ENCODE results near the gene ZNF511. TPM values are rescaled to one million over a fixed set of nuclear protein-coding genes. Genes with fewer than 3 reads are reported as not detected.

ZNF511 gene
- total RNA-seq, 2 donors from 2014 or later: 43.4 to 55.6 TPM

DNA sequence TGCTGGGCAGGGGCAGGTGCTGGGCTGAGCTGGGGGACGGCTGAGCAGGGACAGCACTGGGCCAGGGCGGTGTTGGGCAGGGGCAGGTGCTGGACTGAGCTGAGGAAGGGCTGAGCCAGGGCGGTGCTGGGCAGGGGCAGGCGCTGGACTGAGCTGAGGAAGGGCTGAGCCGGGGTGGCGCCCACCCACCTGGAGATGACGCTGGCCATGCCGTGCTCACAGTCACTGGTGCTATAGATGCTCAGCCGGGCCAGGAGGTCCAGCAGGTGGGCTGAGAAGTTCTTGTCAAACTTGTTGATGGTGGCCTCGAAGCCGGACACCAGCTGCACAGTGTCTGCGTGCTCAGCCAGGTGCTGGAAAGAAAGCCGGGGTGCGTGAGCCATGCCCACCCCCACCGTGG, 27.6 kb upstream of the ZNF511 start:
- DNase-seq (ENCODE audit: low spot score in 2 of 2): no peak
- no peak for ATAC-seq
- Mint-ChIP-seq H3K27ac (no peak overlapping the region), H3K36me3 (peaks cover 5 to 19% of the 10 kb centered on the region in 2 donors), H3K9me3 (no peaks in the 10 kb centered on the region)

DNA sequence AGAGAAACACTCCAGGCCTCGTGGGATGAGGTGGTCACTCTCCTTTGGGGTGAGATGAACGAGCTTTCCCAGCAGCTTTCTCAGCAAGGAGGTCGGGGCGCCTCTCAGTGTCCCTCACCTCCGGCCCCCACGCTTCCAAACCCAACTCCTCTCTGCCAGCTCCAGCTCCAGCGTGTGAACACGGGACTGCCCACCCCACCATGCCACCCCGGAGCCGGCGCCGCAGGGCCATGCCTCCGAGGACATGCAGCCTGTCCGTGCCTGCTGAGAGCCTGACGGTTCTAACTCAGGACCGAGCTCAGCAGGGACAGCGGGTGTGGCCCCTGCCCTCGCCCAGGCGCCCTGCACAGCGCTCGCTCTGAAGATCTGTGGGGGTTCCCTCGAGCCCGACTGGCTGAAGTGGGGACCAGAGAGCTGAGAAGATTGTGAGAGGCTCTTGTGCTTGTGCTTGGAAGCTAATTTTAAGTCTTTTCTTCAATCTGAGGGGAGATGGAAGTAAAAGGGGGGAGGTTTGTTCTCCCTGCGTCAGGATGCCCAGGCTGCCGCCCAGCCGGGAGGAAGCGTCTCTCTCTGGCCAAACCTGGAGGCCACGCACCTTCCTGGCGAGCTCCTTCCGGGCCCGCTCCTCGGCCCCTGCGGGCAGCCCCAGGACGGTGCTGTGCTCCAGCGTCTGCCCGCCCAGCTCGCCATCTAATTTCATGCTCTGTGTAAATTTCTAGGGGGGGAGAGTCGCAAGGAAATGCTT, 26.9 kb upstream of the ZNF511 start:
- Mint-ChIP-seq H3K27ac (no peak overlapping the region), H3K9me3 (no peaks in the 10 kb centered on the region), H3K36me3 (peaks cover 5 to 26% of the 10 kb centered on the region in 2 donors)
- ATAC-seq (no peak), DNase-seq (ENCODE audit: low spot score in 2 of 2) (no peak)

DNA sequence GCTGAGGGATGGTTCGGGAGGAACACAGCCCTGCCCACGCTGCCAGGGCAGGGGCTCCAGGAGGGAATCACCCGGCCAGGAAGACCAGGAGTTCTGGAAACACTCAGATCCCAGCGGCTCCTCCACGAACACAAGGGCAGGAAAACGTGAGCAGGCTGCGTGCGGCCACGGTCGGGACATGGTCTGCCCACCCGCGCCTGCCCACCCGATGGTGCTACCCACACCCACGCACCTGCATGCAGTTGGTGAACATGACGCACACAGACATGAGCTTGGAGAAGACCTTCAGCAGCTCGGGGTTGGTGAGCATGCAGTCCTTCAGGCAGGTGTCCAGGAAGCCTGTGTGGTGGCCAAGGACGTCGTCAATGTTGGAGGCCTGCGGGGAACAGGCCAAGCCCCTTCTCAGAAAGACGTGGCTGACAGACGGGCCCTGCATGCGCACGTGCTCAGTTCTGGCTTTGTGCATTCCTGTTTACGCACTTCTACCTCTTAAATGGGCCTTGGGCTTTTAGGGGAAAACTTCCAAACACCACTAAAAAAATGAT, 25.8 kb upstream of the ZNF511 start:
- no peaks in the 10 kb centered on the region for H3K9me3 Mint-ChIP-seq
- DNase-seq (ENCODE audit: low spot score in 2 of 2) (no peak), ATAC-seq (no peak)
- H3K27ac Mint-ChIP-seq: no peak overlapping the region
- peaks cover 5 to 29% of the 10 kb centered on the region in 2 donors for H3K36me3 Mint-ChIP-seq

DNA sequence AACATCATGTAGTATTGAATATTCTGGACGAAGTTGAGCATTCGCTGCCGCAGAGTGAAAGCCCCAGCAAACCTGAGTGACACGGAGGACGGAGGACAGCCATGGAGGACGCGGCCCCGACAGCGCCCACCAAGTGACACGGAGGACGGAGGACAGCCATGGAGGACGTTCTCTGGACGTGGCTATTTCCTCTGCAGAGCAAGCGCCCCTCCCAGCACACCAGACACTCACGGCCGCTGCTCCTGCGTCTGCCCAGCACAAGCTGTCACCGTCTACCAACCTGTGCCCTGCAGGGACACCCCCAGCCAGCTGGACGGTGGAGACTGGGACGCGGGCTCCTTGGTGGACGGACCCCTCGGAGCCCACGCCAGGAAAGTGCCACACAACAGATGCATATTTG, 24.8 kb upstream of the ZNF511 start:
- ATAC-seq (no peak), DNase-seq (ENCODE audit: low spot score in 2 of 2) (no peak)
- Mint-ChIP-seq H3K36me3 (peaks cover 9 to 33% of the 10 kb centered on the region in 2 donors), H3K9me3 (no peaks in the 10 kb centered on the region), H3K27ac (no peak overlapping the region)

DNA sequence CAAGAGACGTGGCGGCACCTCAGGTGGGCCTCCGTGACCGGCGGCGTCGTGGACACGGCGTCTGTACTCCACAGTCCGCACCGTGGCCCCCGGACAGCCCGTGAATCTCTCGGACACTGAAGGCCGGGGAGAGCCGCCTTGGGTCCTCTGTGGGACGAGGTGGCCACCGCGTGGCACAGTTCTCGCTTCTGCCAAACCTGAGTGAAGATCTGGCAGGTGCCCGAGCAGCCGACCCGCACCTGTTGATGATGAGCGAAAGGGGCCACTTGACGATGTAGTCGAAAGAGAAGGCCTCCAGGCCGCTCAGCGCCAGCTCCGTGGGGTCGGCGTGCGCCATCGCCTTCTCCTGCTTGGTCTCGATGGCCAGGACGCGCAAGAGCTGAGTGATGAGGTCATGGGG, 23.5 kb upstream of the ZNF511 start:
- no peak overlapping the region for H3K27ac Mint-ChIP-seq
- DNase-seq (ENCODE audit: low spot score in 2 of 2) (no peak), ATAC-seq (no peak)
- H3K36me3 Mint-ChIP-seq: peaks cover 10 to 35% of the 10 kb centered on the region in 2 donors
- no peaks in the 10 kb centered on the region for H3K9me3 Mint-ChIP-seq

DNA sequence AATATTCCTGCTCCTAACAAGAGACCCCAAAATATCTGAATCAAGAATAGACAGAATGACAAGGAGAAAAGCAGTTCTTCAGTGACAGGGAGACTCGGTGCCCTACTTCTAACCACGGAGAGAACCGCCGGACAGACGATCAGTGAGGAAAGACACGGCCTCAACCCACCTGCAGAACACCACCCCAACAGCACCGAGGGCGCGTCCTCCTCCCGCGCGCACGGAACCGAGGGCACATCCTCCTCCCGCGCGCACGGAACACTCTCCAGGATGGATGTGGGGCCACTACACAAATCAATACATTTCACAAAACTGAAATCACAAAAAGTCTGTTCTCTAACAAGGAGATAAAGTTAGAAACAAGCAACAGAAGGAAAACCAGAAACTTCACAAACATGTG, 22.3 kb upstream of the ZNF511 start:
- DNase-seq (ENCODE audit: low spot score in 2 of 2) (no peak), ATAC-seq (no peak)
- Mint-ChIP-seq H3K36me3 (peaks cover 10 to 35% of the 10 kb centered on the region in 2 donors), H3K27ac (peak overlapping the region in 1 of 2 donors; percentile 31), H3K9me3 (no peaks in the 10 kb centered on the region)

DNA sequence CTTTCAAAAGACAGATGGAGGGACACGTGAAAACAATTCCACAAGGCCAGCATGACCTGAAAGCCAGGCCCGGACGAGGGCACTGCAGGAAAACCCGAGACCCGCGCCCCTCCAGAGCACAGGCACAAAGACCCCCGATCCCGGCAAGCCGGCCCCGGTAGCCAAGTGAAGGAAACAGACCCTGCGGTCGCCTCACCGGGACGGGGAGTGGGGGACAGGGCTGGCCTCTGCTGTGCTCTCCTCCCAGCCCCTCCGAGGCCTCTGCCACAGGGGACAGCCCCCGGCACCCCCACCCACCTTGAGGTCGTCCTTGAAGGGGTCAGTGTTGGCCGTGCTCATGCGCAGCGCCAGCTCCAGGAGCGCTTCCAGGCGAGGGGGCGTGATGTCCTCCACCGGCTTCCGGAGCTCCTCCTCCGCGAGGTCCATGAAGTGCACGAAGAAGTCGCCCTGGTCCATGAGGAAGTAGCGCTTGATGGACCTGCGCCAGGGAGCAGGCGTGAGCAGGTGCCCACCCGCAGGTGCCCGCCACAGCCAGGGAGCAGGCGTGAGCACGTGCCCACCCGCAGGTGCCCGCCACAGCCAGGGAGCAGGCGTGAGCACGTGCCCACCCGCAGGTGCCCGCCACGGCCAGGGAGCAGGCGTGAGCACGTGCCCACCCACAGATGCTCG, 20.7 kb upstream of the ZNF511 start:
- no peak overlapping the region for H3K27ac Mint-ChIP-seq
- no peaks in the 10 kb centered on the region for H3K9me3 Mint-ChIP-seq
- H3K36me3 Mint-ChIP-seq: peaks cover 10 to 40% of the 10 kb centered on the region in 2 donors
- ATAC-seq: no peak
- DNase-seq (ENCODE audit: low spot score in 2 of 2): no peak

DNA sequence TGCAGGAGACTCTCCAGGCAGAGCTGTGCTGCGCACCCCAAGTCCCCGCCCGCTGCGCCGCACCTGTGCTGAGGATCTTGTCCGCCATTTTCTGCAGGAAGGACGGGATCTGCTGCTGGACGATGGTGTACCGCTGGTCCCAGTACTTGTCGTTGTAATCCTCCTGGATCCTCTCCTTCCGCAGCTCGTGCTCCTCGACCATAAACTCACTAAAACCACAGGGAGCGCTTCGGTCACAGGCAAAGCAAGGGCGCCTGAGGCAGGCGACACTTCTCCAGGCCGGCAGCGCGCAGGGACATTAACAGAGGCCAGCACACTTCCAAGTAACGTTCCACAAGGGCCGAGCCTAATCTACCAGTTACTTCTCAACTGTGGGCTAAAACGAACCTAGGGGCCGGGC, 19.0 kb upstream of the ZNF511 start:
- no peak for DNase-seq (ENCODE audit: low spot score in 2 of 2)
- Mint-ChIP-seq H3K9me3 (no peaks in the 10 kb centered on the region), H3K27ac (no peak overlapping the region), H3K36me3 (peaks cover 7 to 33% of the 10 kb centered on the region in 2 donors)
- no peak for ATAC-seq

DNA sequence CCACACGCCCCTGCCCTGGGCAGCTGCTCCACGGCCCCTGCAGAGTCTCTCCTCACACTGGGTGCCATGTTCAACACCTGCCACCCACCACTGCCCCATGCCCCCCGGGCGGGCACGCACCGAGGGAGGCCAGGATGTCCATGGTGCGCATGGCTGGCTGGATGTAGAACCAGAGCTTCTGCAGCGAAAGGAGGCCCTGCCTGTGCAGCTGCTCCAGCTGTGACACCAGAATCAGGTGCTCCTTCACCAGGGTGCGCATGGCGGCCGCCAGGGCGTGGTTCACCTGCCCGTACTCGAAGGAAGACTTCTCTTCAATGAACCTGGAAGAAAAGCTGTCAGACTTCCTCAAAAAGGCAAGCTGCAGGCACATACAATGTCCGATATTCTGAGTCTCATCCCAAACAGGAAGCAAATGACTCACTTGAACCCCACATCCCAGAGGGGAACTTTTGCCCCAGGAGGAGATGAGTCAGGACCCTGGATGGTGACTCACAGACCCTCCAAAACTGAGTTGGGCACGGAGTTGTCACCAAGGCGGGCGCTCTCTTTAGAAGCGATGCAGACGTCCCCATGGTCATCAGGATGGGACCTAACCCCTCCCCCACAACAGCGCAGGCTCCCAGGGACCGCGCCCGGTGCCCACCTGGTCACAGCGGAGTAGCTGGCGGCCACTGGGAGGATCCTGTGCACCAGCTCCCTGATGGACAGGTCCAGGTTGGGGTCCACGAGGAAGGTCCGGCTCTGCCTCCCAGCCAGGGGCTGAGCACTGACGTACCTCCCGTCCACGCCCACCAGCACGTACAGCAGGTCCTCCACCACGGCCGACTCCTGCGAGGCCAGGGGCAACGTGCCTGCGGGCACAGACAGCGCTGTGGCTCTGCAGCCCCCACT, 15.6 kb upstream of the ZNF511 start:
- Mint-ChIP-seq H3K9me3 (no peaks in the 10 kb centered on the region), H3K36me3 (peaks cover 5 to 19% of the 10 kb centered on the region in 2 donors), H3K27ac (peak overlapping the region; percentile 7 to 72)
- peak; percentile 40 to 96 for ATAC-seq
- no peak for DNase-seq (ENCODE audit: low spot score in 2 of 2)

DNA sequence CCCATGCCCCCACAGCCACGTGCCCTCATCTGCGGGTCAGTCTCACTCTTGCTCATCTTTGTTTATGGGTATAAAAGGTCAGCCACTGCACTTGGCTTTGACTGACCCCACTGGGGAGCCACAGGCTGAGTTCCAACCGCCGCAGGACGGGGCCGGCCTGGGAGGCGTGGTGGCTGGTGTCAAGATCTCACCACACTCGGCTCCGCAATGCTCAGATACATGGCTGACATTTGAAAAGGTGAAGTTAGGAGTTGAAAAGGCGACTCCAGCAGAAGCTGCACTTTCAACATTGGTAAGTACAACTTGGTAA, 14.9 kb upstream of the ZNF511 start:
- DNase-seq (ENCODE audit: low spot score in 2 of 2) (no peak), ATAC-seq (peak in 1 of 2 donors; percentile 25)
- Mint-ChIP-seq H3K36me3 (peaks cover 3 to 20% of the 10 kb centered on the region in 2 donors), H3K9me3 (no peaks in the 10 kb centered on the region), H3K27ac (peak overlapping the region; percentile 7 to 72)

DNA sequence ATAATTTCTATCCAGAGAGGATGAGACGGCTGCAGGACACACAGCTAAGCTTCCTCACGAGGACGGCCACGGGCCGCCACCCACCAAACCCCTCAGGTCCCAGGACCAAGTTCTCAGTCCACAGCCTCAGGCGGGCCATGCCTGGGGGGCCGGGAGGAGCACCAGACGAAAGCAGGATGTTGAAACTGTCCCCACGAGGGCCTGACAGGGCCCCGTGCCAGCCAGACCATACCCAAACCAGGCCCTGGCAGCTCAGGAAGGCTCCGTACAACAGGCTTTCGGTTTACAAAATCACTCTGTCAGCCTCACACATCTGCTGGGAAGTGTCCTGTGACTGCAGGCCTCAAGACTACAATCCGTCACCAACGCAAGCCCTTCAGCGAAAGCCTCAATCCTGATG, 14.5 kb upstream of the ZNF511 start:
- H3K27ac Mint-ChIP-seq: peak overlapping the region in 1 of 2 donors; percentile 7
- H3K9me3 Mint-ChIP-seq: no peaks in the 10 kb centered on the region
- ATAC-seq (no peak), DNase-seq (ENCODE audit: low spot score in 2 of 2) (no peak)
- H3K36me3 Mint-ChIP-seq: peaks cover 0 to 19% of the 10 kb centered on the region in 2 donors

DNA sequence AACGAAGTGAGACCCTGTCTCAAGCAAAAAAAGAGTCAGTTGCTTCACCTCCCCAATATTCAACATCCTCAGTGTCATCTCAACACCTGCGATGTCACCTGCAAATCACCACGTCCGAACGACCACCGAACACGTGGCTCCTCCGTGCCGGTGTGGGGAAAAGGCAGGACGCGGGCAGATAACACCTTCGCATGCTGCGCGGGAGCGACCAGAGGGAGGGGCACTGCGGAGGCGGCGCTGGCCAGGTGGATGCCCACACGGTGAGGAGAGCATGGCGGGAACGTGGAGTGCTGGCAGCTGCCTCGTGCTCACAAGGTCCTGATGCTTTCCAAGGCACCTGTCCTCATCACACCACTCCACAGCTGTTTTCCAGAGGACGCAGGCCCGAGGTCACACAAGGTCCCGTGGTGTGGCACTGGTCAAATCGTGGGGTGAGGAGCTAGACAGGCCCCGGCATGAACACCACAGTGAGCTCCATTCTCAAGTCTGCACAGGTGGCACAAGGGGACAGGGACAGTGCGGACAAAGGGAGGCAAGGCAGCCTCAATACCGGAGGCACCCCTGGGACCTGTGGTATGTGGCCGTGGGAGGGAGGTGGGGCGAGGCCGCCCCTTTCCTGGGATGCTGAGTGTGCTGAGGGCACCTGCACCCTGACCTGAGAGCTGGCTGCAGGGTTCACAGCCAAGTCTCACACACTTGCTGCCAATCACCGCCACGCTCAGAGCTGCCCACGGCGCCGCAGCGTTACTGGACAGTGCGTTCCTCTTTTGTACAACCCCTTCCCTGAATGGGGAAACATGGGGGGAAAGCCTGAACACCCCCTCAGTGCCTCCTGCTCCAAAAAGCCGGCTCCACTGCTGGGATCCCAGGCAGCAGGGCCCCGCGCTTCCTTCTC, 13.0 kb upstream of the ZNF511 start:
- H3K9me3 Mint-ChIP-seq: no peaks in the 10 kb centered on the region
- peaks cover 0 to 24% of the 10 kb centered on the region in 2 donors for H3K36me3 Mint-ChIP-seq
- DNase-seq (ENCODE audit: low spot score in 2 of 2): no peak
- H3K27ac Mint-ChIP-seq: no peak overlapping the region
- ATAC-seq: no peak

DNA sequence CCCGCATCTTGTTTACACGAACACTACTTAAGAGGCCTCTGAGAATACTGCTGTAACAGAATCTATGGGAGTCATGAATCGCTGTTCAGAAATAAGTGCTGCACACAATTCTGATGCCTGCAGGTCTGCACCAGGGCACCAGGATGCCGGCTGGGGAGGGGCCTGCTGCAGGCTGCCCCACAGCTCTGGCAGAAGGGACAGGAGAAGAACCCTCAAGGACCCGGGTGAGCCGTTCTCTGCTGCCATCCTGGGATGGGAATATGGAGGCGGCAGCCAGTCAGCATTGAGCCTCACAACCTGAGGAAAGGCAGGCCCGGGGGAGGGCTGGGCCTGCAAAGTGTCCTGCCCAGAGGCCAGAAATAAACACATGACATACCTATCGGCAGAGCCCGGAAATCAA, 11.2 kb upstream of the ZNF511 start:
- H3K27ac Mint-ChIP-seq: no peak overlapping the region
- DNase-seq (ENCODE audit: low spot score in 2 of 2) (no peak), ATAC-seq (no peak)
- peaks cover 0 to 24% of the 10 kb centered on the region in 2 donors for H3K36me3 Mint-ChIP-seq
- no peaks in the 10 kb centered on the region for H3K9me3 Mint-ChIP-seq

DNA sequence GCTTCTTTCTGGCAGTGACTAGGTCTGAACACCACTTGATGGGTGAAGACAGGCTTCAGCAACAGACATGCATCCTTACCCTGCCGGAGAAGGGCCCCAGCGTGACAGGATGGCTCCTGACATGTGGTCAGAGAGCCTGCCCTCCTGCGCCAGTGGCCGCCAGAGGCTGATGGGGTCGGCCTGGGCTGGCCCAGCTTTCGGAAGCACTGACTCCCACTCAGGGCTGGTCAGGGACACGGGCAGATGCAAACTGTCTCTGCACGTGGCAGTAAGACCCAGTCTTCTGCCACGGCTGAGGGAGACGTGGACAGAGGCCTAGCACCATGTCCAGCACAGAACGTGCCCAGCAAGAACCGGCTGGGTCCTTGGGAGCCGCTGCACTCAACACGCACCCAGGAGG, 10.2 kb upstream of the ZNF511 start:
- DNase-seq (ENCODE audit: low spot score in 2 of 2) (no peak), ATAC-seq (no peak)
- Mint-ChIP-seq H3K36me3 (peaks cover 0 to 18% of the 10 kb centered on the region in 2 donors), H3K27ac (no peak overlapping the region), H3K9me3 (no peaks in the 10 kb centered on the region)

DNA sequence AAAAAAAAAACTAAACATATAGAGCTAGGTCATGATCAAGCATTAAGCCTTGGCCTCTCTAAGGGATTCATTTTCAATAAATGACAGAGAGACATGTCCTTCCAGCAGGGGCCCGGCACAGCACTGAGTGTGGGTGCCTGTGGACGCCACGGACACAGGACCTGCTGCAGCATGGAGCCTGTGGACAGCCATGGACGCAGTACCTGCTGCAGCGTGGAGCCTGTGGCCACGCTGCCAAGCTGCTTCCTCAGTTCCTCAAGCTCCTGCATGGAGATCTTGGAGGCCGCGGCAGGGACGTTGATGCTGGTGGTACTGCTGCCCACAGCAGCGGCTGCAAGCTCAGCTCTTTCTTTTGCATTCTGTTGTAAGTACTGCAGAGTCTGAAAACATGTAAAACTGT, 9.5 kb upstream of the ZNF511 start:
- no peak for ATAC-seq
- Mint-ChIP-seq H3K36me3 (peaks cover 0 to 18% of the 10 kb centered on the region in 2 donors), H3K27ac (no peak overlapping the region), H3K9me3 (no peaks in the 10 kb centered on the region)
- no peak for DNase-seq (ENCODE audit: low spot score in 2 of 2)

DNA sequence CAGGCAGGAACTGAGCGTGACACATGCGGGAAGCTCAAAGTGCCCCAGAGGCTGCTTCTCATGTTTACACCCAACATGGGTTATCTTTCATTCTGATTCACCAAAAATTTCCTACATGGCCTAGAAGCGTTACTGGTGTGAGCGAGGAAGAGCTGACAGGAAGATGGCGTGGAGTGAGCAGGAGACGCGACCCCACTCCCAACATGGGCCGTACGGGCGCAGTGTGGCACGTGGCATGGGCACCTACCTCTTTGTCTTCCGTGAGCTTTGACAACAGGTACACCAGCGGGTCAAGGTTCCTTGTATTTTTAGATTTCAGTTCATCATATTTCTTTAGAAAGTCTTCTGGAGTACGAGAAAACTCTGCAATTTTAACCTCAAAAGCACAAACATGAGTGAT, 9.0 kb upstream of the ZNF511 start:
- Mint-ChIP-seq H3K36me3 (peaks cover 0 to 18% of the 10 kb centered on the region in 2 donors), H3K27ac (no peak overlapping the region), H3K9me3 (no peaks in the 10 kb centered on the region)
- DNase-seq (ENCODE audit: low spot score in 2 of 2) (no peak), ATAC-seq (no peak)
